ENCODE results near the gene NCAM1.
"Not testable (repeated sequence)": the region's sequence is repeated elsewhere in the genome, so short reads cannot be mapped to it uniquely, and the experiment has no call there.

NCAM1 gene

DNA sequence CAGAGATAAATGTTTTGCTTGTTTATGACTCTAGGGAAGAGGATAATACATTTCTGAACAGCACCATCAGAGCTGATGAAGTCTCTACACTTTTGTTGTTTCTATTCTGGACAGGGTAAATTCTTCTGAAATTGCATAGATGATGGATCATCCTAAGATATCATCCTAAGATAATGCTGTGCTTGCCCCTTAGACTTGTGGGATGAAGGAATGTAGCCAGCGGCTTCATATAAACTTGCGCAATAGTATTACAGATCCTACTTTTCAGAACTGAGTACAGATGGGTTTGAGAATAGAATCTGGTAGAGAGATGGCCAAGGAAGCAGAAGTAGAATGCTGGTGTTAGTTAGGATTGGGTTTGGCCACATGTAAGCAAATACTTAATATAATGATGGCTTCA, 61.0 kb downstream of the NCAM1 start:
- no peak for DNase-seq

DNA sequence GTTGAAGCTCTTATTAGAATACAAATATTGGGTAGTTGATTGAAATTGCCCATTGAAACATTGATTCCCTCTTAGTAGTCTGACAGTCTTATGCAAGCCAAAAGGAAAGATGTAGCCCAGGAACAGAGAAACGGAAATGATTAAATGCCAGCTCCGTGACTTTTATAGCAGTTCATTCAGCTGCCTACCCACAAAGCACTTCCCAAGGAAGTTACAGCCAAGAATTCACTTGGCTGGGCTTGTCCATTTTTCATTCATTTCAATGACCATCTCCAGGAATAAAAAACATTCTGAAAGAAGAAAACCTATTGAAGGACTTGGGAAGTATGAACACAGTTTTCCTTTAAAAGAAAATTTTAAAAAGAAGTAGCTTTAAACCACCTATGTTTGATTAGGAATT, 62.0 kb downstream of the NCAM1 start:
- DNase-seq, result peak in 2 of 4 experiments; percentile 7 to 20

DNA sequence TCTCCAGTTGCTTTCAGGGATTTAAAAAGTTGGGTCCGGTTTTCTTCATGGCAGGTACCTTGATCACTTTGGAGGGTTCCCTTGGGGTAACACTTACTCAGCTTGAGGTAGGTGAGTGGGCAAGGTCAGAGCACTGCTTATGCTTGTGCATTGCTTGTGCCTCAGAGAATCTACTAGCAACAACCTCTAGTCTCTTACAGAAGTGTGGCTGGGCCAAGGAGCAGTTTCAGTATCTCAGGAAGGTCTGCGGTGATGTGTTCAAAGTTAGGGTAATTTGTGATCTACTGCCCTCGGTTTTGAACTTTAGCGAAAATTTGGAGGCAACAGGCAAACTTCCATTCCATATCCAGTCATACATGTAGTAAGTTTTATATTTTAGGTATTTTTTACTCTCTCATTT, 62.8 kb downstream of the NCAM1 start:
- DNase-seq, result no peak

DNA sequence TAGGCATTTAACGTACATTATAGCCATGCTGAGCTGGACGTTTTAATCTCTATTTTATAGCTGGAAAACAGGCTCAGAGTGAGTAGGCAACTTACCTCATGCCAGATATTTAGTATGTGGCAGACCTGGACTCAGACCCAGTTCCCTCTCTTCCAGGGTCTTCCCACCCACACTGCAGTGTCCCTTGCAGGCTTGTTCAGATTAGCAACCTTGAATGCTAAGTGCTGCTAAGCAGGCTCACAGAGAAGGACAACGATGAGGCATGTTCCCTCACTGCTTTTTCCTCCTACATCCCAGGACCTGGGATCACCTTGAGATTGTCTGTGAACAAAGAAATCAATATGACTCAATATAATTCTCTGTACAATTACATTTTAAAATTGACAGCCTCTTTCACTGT, 65.6 kb downstream of the NCAM1 start:
- no peak for DNase-seq

DNA sequence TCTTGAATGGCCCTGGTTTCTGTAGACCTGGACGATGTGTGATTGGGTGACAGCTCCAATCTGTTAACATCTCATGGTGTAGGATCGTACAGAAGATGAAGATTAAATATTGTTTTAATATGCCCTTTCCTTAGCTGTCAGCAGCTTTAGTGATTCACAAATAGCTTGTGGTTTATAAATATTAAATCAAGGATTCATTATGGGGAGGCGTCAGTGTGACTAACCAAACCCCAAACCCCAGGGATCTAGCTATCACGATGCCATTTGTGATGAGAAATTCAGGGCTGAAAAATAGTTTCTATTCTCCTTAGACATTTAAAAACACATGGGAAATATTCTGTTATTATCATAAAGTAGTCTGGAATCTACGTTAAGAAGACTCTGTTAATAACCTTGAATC, 73.4 kb downstream of the NCAM1 start:
- no peak for DNase-seq

DNA sequence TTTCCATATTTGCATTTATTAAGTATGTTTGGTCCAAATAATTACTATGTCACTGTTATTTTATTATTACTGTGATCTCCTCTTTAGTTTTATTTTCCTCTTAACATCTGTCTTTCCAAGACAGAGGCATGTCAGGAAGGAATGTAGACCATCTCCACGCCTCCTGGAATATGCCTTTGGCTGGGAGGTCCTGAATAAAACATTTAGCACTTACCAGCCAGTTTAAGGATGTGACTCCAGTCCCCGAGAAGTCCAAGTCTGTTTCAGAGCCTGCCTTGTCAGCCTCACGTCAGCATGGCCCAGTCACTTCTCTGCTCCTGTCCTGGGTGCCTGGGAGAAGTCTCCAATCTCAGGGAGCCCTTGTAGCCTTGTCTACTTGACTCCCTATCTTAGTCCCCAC, 74.5 kb downstream of the NCAM1 start:
- no peak for DNase-seq

DNA sequence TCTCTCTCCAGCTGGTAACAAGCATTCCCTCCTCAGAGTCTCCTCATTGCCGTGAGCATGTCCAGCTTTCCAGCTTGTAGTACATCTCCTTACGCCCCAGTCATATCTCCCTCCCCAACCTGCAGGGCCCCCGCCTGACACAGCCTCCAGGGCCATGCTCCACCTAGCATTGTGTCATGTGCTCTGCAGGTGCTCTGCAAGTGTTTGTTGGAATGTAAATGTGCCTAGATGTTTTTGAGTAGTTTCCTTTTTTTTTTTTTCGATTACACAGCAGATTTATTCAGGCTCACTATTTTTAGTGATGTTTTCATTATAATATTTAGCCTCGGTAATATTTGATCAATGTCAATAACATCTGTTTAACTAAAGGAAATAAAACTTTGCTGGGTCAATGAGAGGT, 82.5 kb downstream of the NCAM1 start:
- no peak for DNase-seq

DNA sequence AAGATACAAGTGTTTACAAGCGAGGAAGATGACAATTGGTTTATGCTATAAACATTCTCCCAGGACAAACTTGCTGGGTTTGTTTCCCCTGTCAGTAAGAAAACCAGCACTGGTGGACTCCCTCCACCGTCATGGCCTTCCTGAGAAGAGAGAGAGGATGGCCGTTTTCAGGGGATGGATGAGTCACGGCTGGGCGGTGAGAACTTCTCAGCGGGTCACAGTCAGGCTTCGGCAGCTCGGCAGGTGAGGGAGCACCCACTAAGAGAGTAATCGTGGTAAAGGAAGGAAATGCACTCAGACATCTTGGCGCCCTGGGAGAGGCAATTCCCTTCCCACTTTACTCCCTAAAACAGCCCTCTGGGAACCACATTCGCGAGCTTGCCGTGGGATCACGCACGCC, 83.9 kb downstream of the NCAM1 start:
- no peak for DNase-seq

DNA sequence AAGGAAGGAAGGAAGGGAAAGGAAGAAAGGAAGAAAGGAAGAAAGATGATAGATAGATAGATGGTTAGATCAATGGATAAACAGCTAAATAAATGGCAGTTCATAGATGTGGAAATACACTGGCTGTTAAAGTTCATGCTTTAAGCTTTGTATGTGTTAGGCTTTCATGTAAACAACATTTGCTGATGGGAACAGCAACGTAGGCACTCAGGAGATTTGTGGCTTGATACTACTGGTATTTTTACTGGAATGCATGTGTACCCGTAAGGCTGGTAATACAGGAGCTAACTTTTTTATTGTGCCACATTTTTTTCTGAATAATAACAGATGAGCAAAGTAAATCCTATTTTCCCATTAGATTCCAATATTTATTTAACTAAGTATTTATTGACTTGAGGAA, 85.6 kb downstream of the NCAM1 start:
- no peak for DNase-seq

DNA sequence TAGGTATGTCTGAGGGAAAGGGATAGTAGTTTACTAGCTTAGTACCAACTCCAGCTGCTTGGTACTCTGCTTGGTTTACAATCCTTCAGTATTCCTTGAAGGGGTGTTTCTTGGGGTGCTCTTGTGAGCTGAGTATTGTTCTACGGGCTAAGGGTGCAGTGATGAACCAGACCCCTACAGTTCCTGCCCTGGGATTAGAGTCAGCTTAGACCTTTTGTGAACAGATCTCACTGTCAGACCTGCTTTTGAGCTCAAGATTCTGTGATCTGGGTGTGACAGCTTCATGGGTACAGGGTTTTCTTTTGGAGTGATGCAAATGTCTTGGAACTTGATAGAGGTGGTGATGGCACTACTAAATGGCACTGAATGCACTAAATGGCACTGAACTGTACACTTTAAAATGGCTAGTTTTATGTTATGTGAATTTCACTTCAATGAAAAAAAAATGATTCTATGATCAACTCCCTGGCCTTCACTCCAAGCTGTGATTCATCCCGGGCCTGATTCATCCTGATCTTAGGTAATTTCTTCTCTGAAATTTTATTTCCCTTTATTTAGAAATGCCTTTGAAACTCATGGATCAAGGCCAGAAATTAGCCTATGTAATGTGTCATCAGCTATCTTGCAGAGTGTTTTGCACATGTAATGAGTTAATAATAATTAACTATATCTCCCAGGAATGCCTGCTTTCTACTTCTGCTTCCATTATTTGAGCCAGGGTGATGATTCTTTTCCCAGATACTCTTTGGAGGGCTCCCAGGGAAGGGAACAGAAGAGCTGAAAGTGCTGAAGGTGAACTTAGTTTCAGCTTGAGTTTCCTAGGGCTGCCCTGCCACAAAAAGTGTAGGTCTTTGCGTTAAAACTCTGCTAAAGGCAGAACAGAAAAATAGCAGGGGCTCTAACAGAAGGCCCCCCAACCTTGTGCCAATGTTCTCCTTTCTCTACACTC, 87.9 kb downstream of the NCAM1 start:
- peak; percentile 19 to 55 (median 28) for DNase-seq

DNA sequence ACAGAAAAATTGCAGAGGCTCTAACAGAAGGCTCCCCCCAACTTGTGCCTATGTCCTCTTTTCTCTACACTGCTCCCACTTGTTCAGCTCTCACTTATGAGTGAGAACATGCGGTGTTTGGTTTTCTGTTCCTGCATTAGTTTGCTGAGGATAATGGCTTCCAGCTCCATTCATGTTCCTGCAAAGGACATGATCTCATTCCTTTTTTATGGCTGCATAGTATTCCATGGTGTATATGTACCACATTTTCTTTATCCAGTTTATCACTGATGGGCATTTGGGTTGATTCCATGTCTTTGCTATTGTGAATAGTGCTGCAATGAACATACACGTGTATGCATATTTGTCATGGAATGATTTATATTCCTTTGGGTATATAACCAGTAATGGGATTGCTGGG, 91.8 kb downstream of the NCAM1 start:
- DNase-seq, result not testable (repeated sequence)

DNA sequence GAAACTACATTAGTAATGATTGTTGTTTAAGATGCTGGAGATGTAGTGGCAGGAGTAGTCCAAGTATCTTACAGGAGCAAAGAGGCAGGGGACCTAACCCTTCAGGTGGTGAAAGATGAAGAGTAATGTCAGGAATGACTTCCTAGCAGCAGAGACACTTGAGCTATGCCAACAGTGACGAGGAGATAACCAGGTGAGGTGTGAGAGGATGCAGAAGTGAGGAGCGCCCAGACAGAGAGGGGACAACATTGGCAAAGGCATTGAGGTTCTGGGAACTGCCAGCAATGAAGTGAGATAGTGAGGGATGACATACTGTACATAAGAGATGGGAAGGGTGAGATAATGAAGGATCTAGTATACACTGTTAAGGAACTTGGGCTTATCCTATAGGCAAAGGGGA, 95.8 kb downstream of the NCAM1 start:
- DNase-seq, result no peak

DNA sequence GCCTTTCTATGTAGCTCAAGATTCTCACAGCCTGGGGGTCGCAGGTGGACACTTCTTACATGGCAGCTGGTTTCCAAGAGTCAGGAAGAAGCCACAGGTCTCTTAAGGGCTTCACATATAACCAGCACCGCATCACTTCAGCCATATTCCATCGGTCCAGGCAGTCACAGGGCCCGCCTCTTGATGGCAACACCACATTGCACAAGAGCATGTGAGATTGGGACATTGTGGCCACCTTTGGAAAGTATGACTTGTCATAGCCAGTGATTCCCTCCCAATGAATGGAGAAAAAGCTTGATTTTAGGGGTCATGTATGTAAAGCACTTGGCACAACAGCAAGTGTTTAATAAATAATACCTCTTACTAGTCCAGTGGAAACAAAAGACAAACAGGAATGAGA, 98.3 kb downstream of the NCAM1 start:
- peak in 2 of 4 experiments; percentile 7 to 12 for DNase-seq

DNA sequence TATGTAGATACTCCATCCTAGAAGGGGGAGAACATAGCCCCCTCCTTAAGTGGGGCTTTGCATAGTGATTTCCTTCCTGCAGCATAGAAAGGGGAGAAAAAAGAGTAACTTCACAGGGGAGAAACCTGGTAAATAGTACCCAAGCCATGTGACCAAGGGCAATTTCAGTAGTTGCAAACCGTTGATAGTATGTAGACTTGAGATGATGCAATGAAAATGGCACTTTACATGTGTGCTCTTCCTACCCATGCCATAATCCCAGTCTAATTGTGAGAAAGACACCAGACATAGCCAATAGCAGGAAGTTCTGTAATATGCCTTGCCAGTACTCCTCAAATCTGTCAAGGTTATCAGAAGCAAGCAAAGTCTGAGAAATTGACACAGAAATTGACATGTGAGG, 104.1 kb downstream of the NCAM1 start:
- DNase-seq, result no peak

DNA sequence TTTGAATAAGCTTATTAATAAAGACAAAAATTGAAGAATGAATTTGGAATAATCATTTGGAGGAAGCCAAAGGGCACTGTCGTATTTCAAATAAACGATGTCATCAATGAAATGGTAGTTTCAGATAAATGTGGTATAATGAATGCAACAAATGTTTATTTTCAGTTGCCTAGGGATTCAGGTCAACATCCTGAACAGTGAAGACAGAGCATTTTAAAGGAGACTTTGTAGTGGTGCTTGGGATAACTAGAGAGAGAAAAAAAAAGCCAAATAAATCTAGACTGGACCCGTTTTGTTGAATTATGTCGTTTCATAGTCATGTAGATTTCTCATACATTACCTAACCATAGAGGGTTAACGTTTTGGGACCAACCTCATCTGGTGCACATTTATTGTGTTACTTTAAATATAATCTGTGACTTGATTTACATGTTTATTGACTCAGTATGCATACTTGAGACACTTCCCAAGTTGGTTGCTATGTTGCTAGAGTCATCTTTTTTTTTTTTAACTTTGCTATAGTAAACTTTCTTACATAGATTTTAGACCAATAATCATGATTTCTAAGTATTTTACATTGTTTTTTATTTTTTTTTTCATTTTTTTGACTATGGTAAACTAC, 111.1 kb downstream of the NCAM1 start:
- no peak for DNase-seq

DNA sequence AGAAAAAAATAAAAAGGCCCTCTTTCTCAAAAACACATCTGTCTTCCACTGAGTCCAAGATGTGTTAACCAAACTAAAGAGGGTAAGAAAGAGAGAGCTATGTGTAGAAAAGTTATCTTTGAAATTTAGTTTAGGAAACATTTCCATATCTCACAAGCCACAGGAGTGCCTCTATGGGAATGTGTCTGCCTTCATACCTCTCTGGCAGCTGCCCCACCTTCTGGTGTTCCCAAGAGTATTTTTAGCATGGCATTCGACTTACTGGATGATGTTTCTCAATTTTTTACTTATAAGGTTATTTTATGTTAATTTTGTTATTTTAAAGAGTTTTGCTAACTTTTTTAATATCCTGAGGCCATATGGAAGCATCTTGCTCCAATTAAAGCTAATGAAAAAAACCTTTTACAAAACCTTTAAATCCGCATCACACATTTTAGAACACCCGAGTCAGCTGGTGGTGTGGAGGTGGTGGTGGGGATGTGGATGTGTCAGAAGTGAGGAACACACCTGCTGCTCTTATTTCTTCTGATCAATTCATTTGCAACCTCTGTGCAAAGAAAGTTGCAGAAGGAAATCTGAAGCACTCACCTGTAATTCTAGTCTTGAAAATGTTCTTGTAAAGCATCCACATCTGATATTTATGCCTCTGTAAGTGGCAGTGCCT, 112.2 kb downstream of the NCAM1 start:
- no peak for DNase-seq

DNA sequence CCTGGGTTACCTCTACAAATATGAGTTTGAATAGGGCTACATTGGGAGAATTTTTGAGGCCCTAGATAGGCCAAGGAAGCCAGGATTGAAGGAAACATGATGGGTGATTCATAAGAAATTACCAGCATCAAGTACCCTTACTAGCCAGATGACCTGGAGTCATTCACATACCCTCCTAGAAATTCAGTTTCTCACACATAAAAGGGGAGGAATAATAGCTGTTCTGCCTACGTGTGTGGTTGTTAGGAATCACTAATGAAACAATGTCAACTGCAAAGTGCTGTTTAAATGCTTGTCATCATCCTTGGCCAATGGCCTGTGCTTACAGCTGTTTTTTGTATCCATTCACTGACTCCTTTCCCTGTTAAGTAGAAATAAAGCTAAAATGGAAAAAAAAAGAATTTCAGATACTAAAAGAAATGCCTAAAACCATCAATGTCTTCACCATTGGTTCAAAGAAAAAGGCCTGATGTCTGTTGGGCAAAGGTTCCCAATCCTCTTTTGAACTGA, 114.4 kb downstream of the NCAM1 start:
- no peak for DNase-seq

DNA sequence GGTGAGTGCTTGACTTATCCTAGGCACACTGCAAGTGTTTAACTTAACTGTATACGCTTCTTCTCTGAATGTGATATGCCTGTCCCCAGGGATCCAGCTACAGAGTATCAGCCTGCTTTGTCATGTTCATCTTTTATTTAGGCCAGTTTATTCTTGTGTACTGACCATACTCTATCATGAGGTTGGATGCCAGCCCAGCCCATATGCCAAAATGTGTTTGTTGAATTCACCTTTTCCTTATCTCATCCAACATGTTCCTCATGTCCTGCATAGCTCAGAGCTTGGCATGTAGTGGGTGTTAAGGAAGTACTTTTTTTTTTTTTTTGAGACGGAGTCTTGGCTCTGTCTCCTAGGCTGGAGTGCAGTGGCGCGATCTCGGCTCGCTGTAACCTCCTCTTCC, 116.2 kb downstream of the NCAM1 start:
- no peak for DNase-seq

DNA sequence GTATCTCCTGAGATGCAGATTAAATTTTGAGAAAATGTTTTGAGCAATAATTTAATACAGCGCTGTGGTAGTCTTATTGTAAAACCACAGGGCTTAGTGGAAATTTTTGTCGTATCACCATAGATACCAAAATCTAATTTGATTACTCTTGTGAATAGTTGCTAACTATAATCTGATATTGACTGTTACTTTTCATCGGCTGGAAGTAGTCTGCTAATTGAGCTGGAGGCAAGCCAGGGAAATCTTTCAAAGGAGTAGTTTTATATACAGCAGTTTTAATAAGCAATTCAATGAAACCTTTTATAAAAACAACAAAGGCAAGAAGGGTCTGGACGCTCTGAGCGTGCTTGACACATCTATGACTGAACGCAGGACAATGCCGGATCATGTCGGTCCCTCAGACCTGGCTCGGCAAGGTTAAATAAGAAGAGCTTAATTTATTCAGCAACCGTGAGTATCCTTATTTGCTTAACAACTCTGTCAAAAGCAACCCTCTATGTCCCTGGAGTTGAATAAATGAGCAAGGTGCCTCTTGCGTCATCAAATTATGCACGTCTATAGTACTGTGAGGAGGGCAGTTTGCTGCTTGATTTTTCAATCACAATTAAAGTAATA, 121.2 kb downstream of the NCAM1 start:
- no peak for DNase-seq

DNA sequence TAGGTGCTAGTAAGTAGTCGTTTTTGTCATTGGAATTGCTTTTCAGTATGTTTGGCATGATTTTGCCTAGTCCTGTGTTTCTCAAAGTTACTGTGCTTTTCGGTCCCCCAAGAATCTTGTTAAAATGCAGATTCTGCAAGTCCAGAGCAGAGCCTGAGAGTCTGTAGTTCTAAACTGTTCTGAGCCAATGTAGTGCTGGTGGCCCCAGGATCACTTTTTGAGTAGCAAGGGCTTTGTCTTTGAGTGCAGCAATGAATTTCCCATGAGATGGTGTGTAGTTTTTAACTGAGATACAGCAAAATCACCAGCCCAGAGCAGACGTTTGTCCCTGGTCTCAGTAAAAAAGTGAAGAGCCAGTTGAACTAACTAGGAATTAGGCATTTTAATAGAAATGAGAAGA, 122.4 kb downstream of the NCAM1 start:
- no peak for DNase-seq

DNA sequence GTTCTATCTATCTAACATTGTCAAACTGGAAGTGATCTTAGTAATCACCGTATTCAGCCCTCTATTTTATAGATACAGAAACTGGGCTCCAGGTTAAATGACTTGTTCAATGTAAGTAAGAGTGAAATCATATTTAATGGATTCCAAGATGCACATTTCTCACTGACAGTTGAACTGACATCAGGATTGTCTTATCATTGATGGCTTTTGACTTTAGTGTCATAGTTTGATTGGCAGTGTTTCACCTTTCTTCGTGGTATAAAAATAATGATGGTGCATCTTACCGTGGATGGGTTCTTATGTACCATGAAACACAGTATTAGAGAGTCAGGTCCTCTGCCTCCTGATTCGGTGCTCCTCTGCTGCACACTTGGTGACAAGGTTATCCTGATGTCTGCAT, 123.1 kb downstream of the NCAM1 start:
- no peak for DNase-seq

DNA sequence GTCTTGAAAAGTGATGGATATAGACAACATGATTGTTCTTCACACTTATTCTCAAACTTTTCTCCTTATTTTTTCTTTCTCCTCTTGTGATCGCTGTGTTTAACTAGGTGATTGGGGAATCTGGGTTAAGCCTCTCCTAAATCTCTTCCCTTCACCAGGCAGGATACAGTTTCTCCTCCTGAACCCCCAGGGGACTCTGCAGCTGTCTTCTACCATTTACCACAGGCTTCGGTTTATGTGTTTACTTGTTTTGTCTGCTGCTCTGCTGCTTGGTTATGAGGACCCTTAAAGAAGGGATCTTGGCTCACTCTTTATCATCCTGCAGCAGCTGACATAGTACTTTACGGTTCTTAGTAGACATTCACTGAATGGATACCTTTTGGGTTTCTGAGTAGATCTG, 124.2 kb downstream of the NCAM1 start:
- DNase-seq, result no peak

DNA sequence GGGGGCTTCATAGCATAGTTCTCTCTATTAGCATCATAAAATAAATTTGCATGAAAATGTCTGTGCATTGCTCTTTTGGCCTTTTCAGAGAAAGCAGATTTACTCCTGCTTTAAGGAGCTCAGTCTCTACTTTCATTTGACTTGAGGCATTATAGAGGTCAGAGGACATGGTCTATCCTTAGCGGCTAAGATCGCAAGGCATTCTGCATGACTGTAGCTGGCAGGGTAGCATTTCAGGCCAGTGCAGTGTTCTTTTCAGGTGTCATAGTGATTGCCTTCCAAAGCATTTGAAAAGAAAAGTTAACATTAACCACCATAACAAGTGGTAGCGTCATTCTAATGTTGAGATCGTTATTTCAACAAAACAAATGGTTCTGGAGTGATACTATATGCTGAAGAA, 126.5 kb downstream of the NCAM1 start:
- no peak for DNase-seq

Measured in suppressor macrophage (primary cell).